Stimulated activated CD8-positive, alpha-beta memory T cell treated with anti-CD3 and anti-CD28 coated beads, Interleukin-12 subunit alpha, Interleukin-12 subunit beta, amount 100 ng/mL, for 24 hours (primary cell): ENCODE results near the gene ENDOD1.

ENCODE experiments used
- DNase-seq: peaks from one replicate; pipeline ENCODE4 v3.0.0-alpha.2; 2020; ENCODE audit errors: extremely low read depth

Gene ENDOD1

GRCh38 chr11:95076416-95076815, 13.2 kb upstream of the ENDOD1 start:
- no peak for DNase-seq

- DNase-seq: no peak
Observed at GRCh38 chr11:95076981-95077380, 12.7 kb upstream of the ENDOD1 start.

- DNase-seq: no peak
Observed at GRCh38 chr11:95078526-95078925, 11.1 kb upstream of the ENDOD1 start.

- DNase-seq: no peak
Observed at GRCh38 chr11:95081010-95081409, 8.6 kb upstream of the ENDOD1 start.

GRCh38 chr11:95081412-95081811, 8.2 kb upstream of the ENDOD1 start:
- no peak for DNase-seq

GRCh38 chr11:95082576-95083001, 7.1 kb upstream of the ENDOD1 start:
- DNase-seq: no peak

- no peak for DNase-seq
Observed at GRCh38 chr11:95084509-95084908, 5.1 kb upstream of the ENDOD1 start.

GRCh38 chr11:95085117-95085816, 4.4 kb upstream of the ENDOD1 start:
- DNase-seq: no peak

GRCh38 chr11:95086151-95086550, 3.5 kb upstream of the ENDOD1 start:
- no peak for DNase-seq

GRCh38 chr11:95086836-95087570, 2.6 kb upstream of the ENDOD1 start:
- no peak for DNase-seq

GRCh38 chr11:95088946-95089619, 563 bp upstream of the ENDOD1 start:
- DNase-seq: no peak

- no peak for DNase-seq
Observed at GRCh38 chr11:95091663-95092180, 2.1 kb downstream of the ENDOD1 start.

GRCh38 chr11:95092549-95093324, 3.1 kb downstream of the ENDOD1 start:
- no peak for DNase-seq

- DNase-seq: no peak
Observed at GRCh38 chr11:95093548-95093947, 3.9 kb downstream of the ENDOD1 start.

GRCh38 chr11:95095858-95096587, 6.4 kb downstream of the ENDOD1 start:
- no peak for DNase-seq

GRCh38 chr11:95097209-95097608, 7.6 kb downstream of the ENDOD1 start:
- no peak for DNase-seq

GRCh38 chr11:95098826-95099225, 9.2 kb downstream of the ENDOD1 start:
- DNase-seq: no peak

GRCh38 chr11:95100191-95100648, 10.6 kb downstream of the ENDOD1 start:
- DNase-seq: no peak

- no peak for DNase-seq
Observed at GRCh38 chr11:95100856-95101507, 11.3 kb downstream of the ENDOD1 start.

GRCh38 chr11:95101935-95102334, 12.3 kb downstream of the ENDOD1 start:
- DNase-seq: no peak
